Measurements from ENCODE around the gene KBTBD3.
"Not testable (repeated sequence)": the region's sequence is repeated elsewhere in the genome, so short reads cannot be mapped to it uniquely, and the experiment has no call there.

The KBTBD3 gene

DNA sequence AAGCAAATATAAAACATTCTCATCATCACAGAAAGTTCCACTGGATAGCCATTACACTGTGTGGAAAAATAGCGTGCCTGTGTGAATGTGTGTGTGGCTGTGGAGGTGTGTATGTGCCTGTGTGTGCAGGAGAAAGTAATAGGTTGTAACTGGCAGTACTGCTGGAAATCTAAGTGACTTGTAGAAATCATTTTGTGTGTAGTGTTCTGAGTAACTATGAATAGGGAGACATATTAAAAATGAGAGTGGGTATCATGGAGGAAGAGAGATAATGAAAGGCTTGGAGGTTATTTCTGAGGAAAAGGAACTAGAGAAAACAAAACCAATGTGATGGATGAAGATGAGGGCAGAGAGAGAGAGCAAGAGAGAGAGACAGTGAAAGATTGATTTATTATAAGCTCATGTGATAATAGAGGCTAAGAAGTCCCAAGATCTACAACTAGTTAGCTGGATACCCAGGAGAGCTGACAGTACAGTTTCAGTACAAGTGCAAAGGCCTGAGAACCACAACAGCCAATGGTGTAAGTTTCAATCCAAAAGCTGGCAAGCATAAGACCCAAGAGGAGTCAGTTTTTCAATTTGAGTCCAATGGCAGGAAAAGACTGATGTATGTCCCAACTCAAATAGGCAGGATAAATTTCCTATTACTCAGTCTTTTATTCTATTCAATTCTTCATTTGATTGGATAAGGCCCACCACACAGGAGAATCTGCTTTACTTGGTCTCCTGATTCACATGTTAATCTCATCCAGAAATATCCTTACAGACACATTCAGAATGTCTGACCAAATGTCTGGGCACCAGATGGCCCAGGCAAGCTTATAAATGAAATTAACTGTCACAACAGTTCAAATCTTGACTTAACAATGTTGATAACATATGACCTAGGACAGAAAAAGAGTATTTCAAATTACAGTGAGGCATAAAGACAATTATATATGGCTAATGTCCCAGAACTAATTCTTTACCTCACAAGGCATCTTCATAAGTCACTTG is 14.9 kb downstream of the KBTBD3 start:
- DNase-seq: no peak

- DNase-seq: no peak
Observed at GRCh38 chr11:106061249-106061784, 15.8 kb downstream of the KBTBD3 start.

GRCh38 chr11:106059617-106060016 is 17.5 kb downstream of the KBTBD3 start:
- no peak for DNase-seq

- not testable (repeated sequence) for DNase-seq
Observed at GRCh38 chr11:106058377-106058776, 18.8 kb downstream of the KBTBD3 start.

DNA sequence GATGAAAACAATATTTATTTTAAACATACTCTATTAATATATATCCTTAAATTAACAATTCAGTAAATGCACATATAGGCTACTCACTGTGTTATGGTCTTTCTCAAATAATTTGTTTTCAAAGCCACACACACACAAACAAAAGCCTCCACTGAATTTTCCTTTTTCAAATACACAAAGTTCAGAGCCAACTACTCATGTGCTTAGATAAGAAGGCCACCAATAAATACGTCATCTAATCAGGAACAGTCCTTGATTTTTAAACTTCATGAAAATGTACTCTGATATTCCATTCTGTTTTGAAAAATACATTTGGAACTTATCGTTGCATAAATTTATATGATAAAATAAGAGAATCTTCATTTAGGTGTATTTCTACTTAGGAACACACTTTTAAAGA is 26.0 kb downstream of the KBTBD3 start:
- no peak for DNase-seq

DNA sequence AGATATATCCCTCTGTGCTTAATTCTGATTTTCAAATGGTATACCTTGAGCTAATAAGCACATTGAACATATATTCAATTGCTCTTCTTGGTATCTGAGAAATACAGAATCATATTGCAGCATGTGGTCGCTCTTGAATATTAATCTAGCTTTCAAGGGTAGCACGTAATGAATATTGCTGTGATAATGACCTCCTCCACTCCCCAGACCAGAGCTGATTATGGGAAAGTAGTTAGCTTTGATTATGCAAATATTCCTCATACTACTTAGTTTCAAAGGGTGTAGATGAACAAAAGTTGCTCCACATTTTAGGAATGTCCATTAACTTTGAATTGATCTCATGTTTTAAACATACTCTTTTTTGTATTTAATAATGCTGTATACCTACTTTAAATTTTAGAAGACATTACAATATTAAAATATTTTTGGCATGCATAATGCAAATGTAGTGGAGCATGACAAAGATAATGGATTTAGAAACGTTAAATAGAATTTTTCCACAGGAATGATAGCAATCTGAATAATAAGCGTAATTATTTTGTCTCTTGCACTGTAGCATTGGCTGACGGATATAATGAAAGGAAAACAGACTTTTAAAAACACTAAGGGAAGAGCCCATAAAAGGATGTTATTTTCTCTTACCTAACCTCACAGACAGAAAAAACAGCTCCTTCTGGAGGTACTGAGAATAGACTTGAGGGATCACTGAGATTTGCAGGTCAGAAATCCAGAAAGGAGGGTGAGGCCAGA is 27.2 kb downstream of the KBTBD3 start:
- DNase-seq: no peak

- no peak for DNase-seq
Observed at GRCh38 chr11:106047631-106048030, 29.5 kb downstream of the KBTBD3 start.

DNA sequence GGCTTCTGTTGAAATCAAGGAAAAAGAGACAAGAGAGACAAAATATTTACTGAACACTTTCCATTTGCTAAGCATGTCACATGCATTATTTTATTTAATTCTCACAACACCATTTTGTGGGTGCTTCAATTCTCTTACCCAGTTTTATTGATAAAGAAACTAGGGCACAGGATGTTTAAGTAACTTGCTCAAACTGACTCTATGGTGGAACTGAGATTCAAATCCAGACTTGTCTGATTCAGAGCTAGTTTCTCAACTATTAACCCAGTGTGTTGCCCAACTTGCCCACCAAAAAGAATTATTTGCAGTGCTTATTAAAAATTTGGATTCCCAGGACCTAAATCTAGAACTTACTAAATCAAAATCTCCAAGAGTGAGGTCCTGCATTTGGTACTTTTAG is 33.6 kb downstream of the KBTBD3 start:
- no peak for DNase-seq

DNA sequence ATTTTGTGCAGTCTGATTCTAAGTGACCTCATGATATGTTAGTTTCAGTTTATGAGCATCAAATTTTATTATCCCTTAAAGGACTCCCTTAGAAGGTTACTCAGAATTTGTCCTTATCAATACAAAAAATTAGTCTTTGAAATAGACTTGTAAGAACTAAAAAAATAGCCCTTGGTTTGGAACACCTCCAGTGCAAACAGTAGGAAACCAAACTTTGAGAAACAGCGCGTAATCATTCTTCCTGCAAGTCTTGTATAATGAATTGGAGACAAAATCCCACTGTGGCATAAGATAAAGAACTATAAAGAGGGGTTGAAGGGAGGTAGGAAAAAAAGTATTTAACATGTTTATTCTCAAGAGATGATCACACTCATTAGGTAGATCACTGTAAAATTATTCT is 44.3 kb downstream of the KBTBD3 start:
- DNase-seq: no peak

GRCh38 chr11:106031936-106032335 is 45.2 kb downstream of the KBTBD3 start:
- DNase-seq: no peak

GRCh38 chr11:106031202-106031810 is 45.8 kb downstream of the KBTBD3 start:
- no peak for DNase-seq

DNA sequence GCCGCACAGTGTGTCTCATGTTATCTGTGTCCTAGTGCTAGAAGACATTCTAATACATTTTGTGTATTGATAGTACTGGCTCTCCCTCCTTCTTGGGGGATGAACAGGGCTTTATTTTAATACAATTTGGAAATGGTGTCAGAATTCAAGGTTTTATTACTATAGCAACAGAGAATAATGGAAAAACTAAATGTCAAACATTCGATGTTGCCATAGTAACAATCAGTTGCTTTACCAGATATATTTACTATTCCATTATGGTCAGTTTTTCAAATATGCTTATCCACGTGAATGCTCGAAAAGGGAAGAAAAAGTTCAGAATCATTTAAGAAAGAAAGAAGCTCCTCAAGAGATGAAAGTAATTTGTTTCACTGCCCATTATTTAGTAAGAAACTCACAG is 46.5 kb downstream of the KBTBD3 start:
- DNase-seq: no peak

GRCh38 chr11:106022795-106023275 is 54.3 kb downstream of the KBTBD3 start:
- DNase-seq: no peak

DNA sequence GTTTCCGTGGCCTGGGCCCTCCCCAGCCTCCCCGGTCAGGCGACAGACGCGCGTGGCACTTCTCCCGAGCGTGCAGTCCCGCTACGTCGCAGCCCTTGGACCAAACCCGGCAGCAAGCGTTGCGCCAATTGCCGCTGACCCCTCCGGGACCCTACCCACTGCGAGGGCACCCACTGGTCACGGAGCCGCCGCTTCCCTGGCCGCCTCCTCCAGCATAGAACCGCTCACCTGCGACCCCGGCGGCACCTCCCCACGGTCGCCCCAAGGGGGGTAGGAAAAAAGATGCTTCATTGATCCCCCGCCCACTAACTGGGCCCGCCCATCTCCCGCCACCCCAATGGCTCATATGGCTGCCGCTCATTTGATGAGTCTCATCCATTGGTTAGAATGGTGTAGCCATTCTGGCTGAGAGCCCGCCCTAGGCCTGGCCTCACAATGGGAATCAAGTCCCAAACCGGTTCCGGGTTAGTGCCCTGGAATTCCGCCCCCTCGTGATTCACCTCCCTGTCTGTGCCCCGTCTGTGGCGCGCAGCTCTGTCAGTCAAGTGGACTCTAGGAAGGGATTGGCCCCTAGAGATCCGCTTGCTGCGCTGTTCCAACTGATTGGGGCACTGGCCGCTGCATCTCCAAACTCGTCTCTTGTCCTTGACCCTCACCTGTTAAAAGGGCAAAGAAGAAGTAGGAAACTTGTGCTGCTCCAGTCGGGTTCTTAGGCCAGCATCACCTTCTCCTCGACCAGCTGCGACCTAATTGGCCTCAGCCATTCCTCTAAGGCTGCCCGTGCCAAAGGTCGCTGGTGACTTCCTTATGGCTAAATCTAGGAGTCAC is 55.0 kb downstream of the KBTBD3 start, which contains the start of gene MSANTD4:
TSS of gene MSANTD4 (minus strand) at position 274 of the 828 bp plus-strand sequence. CDS start 11,323 bp downstream, outside the sequence.
- peak; percentile 98 for DNase-seq

GRCh38 chr11:106021181-106021966 is 55.8 kb downstream of the KBTBD3 start:
- no peak for DNase-seq

GRCh38 chr11:106017093-106017492 is 60.1 kb downstream of the KBTBD3 start:
- no peak for DNase-seq

GRCh38 chr11:106015066-106015465 is 62.1 kb downstream of the KBTBD3 start:
- no peak for DNase-seq

GRCh38 chr11:106014620-106015019 is 62.5 kb downstream of the KBTBD3 start:
- no peak for DNase-seq

- no peak for DNase-seq
Observed at GRCh38 chr11:106014035-106014434, 63.1 kb downstream of the KBTBD3 start.

DNA sequence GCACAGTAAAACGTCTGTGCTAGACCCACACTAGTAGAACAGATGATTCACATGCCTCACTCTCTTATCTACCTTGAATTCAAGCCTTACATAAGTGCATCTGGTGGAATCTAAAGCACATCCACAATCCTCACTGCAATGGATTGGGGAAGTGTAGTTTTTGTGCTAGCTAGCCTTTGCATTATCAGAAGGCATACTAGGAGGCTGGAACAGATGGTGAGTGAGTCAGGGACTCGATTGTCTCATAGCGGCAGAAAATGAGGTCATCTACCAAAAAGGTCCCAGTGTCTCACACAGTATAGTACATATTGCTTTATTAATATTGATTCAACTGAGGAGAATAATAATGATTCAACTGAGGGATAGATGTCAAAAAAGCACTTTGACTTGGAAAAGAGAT is 64.4 kb downstream of the KBTBD3 start:
- no peak for DNase-seq

GRCh38 chr11:106011481-106011880 is 65.7 kb downstream of the KBTBD3 start:
- no peak for DNase-seq
